Breast epithelium (tissue), 3 donors: ENCODE results near the gene RPGR.

Experiments
- CTCF ChIP-seq, 3 donors: fragments of 450-650 bp; IDR thresholded peaks; one replicate each; pipeline ENCODE4 v1.5.1; 2016 to 2017; ENCODE audit warnings: antibody characterized with exemption in 3 of 3, mild to moderate bottlenecking in 3 of 3, moderate library complexity in 3 of 3
- POLR2AphosphoS5 ChIP-seq, 3 donors: sonication (generic); formaldehyde crosslinking; IDR thresholded peaks; one replicate each; pipeline ENCODE4 v1.6.1; 2017; ENCODE audit warnings: antibody characterized with exemption in 3 of 3

- no peak for TF ChIP-seq CTCF (IDR thresholded peaks at IDR 0.05)
- TF ChIP-seq POLR2AphosphoS5 (IDR thresholded peaks at IDR 0.05) = no peak
These were observed 9.1 kb downstream of the RPGR start for GRCh38 chrX:38318196-38318595.
